CD8-positive, alpha-beta memory T cell (primary cell): ENCODE measurements around the gene SALL4. TPM values are rescaled to one million over a fixed set of nuclear protein-coding genes. Genes with fewer than 3 reads are reported as not detected.
"Not testable (repeated sequence)": the region's sequence is repeated elsewhere in the genome, so short reads cannot be mapped to it uniquely, and the experiment has no call there.

Source experiments
- CTCF ChIA-PET: fragments of 350-600 bp; sonication (Branson Sonifier 250); formaldehyde crosslinking; loops from one replicate; lab custom pipeline; 2021; ENCODE audit warnings: antibody characterized with exemption; lab: Charles Lee
- POLR2A ChIA-PET: fragments of 350-600 bp; sonication (Branson Sonifier 250); formaldehyde crosslinking; loops from one replicate; lab custom pipeline; 2021; ENCODE audit warnings: antibody characterized with exemption; lab: Charles Lee
- DNase-seq, 5 donors: peaks; one replicate each; pipeline versions ENCODE4 v3.0.0 to v3.0.0-alpha.2; 2020 to 2022; ENCODE audit warnings: mixed read lengths in 1 of 5
- H3K27ac ChIP-seq: one replicate; pipeline ENCODE4 v1.7.0; 2013; ENCODE audit warnings: low read depth, mild to moderate bottlenecking, low read length, moderate library complexity
- H3K27me3 ChIP-seq: 2 replicates; pipeline ENCODE4 v1.7.0; 2013; ENCODE audit warnings: low read length, mild to moderate bottlenecking; ENCODE audit not compliant: insufficient read depth, poor library complexity, severe bottlenecking
- H3K36me3 ChIP-seq: 2 replicates; pipeline ENCODE4 v1.7.0; 2013; ENCODE audit warnings: mild to moderate bottlenecking, low read length, moderate library complexity; ENCODE audit not compliant: insufficient read depth
- H3K4me1 ChIP-seq: 2 replicates; pipeline ENCODE4 v1.7.0; 2013; ENCODE audit warnings: mild to moderate bottlenecking, low read length, moderate library complexity; ENCODE audit not compliant: insufficient read depth
- H3K4me3 ChIP-seq: 2 replicates; pipeline ENCODE4 v1.7.0; 2013; ENCODE audit warnings: mild to moderate bottlenecking, low read length
- H3K9me3 ChIP-seq: 2 replicates; pipeline ENCODE4 v1.7.0; 2013; ENCODE audit warnings: mild to moderate bottlenecking, low read length
- H3K27ac Mint-ChIP-seq, 8 donors: one replicate each; pipeline ENCODE4 v1.8.0; 2020 to 2021; ENCODE audit warnings: mixed read lengths in 8 of 8, mild to moderate bottlenecking in 6 of 8, inconsistent platforms in 3 of 8, moderate library complexity in 3 of 8
- H3K27me3 Mint-ChIP-seq, 2 donors: one replicate each; pipeline ENCODE4 v1.8.0; 2020 to 2021; ENCODE audit warnings: mixed read lengths in 2 of 2, mild to moderate bottlenecking in 1 of 2, moderate library complexity in 1 of 2
- H3K36me3 Mint-ChIP-seq, 3 donors: one replicate each; pipeline ENCODE4 v1.8.0; 2020 to 2021; ENCODE audit warnings: mixed read lengths in 3 of 3, inconsistent platforms in 1 of 3, mild to moderate bottlenecking in 1 of 3
- H3K4me1 Mint-ChIP-seq, 3 donors: one replicate each; pipeline ENCODE4 v1.8.0; 2020 to 2021; ENCODE audit warnings: mixed read lengths in 3 of 3, inconsistent platforms in 1 of 3, mild to moderate bottlenecking in 1 of 3
- H3K4me3 Mint-ChIP-seq, 7 donors: one replicate each; pipeline ENCODE4 v1.8.0; 2020 to 2021; ENCODE audit warnings: mixed read lengths in 7 of 7, mild to moderate bottlenecking in 6 of 7, moderate library complexity in 4 of 7, inconsistent platforms in 2 of 7
- H3K9me3 Mint-ChIP-seq, 5 donors: one replicate each; pipeline ENCODE4 v1.8.0; 2020 to 2022; ENCODE audit warnings: mixed read lengths in 5 of 5, mild to moderate bottlenecking in 3 of 5, moderate library complexity in 2 of 5, inconsistent platforms in 1 of 5
- polyA plus RNA-seq: library from polyadenylated mRNA; unstranded; fragments of 300-500 nt; fragmentation: Illumina TruSeq; gene quantifications from one replicate; pipeline ENCODE4 v1.2.3, GENCODE V29; 2021
- total RNA-seq, 2 experiments: library from RNA; stranded (reverse); gene quantifications; one replicate each; pipeline ENCODE4 v1.2.3, GENCODE V29; 2021

SALL4 gene
- total and polyA plus RNA-seq, 3 experiments from 2014 or later = 0.11 TPM; not detected in 2

DNA sequence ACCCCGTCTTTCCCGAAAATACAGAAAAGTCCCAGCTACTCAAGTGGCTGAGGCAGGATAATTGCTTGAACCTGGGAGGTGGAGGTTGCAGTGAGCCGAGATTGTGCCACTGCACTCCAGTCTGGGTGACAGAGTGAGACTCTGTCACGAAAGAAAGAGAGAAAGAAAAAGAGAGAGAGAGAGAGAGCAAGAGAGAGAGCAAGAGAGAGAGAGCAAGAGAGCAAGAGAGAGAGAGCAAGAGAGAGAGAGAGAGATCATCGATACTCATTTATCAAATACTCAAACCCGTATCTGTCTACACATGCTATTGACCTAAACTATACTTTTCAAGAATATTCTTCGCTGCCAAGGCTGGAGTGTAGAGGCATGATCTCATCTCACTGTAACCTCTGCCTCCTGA lies 28.2 kb upstream of the SALL4 start:
- no peaks in the 10 kb centered on the region for H3K9me3 Mint-ChIP-seq
- peaks cover 0 to 2% of the 10 kb centered on the region in 2 donors for H3K27me3 Mint-ChIP-seq
- H3K27ac Mint-ChIP-seq = no peak overlapping the region
- H3K4me1 Mint-ChIP-seq = no peaks in the 10 kb centered on the region
- Histone ChIP-seq H3K36me3 (no peaks in the 10 kb centered on the region), H3K27me3 (no peaks in the 10 kb centered on the region), H3K9me3 (no peaks in the 10 kb centered on the region), H3K4me1 (no peaks in the 10 kb centered on the region), H3K27ac (no peak overlapping the region), H3K4me3 (no peak overlapping the region)
- ChIA-PET POLR2A (no interaction called here), CTCF (no interaction called here)
- H3K36me3 Mint-ChIP-seq = no peaks in the 10 kb centered on the region
- H3K4me3 Mint-ChIP-seq = no peak overlapping the region
- no peak for DNase-seq

DNA sequence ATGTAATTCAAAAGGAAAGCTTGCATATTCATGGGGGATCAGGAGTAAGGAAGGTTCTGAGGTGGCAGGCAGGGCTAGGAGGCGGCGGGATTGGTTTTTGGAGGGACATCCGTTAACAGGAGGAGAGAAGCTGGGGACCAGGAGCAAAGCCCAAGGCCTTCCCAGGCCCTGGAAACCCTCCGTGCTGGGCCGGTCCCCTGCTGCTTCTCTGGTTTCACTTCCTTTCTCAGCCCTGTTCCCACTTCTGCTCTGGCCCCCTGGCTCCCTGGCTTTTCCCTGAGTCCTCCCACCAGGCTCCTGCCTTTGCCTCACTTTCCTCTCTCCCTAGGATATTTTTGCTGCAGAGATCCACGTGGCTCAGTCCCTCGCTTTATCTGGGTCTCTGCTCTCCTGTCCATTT lies 26.4 kb upstream of the SALL4 start:
- Histone ChIP-seq H3K4me1 (no peaks in the 10 kb centered on the region), H3K4me3 (no peak overlapping the region), H3K36me3 (no peaks in the 10 kb centered on the region), H3K9me3 (no peaks in the 10 kb centered on the region), H3K27me3 (no peaks in the 10 kb centered on the region), H3K27ac (no peak overlapping the region)
- Mint-ChIP-seq H3K27ac (no peak overlapping the region), H3K9me3 (no peaks in the 10 kb centered on the region), H3K27me3 (peaks cover 0 to 2% of the 10 kb centered on the region in 2 donors), H3K36me3 (no peaks in the 10 kb centered on the region), H3K4me3 (no peak overlapping the region), H3K4me1 (no peaks in the 10 kb centered on the region)
- ChIA-PET CTCF (no interaction called here), POLR2A (no interaction called here)
- DNase-seq = no peak

DNA sequence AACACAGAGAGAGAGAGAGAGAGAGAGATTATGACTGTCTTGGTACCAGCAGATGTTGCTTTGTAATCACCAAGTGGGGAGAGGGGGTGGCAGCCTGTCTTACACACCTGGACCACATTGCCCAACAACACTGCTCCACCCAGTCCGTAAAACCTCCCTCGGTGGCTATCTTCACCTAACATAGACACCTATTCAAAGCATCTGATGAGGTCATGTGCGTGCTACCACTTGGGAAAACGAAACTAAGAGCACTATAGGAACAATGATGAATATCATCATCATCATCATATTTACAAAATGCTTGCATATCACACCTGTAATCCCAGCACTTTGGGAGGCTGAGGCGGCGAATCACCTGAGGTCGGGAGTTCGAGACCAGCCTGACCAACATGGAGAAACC lies 24.1 kb upstream of the SALL4 start:
- no peak for DNase-seq
- Histone ChIP-seq H3K4me3 (no peak overlapping the region), H3K27ac (no peak overlapping the region), H3K36me3 (no peaks in the 10 kb centered on the region), H3K9me3 (no peaks in the 10 kb centered on the region), H3K27me3 (no peaks in the 10 kb centered on the region), H3K4me1 (no peaks in the 10 kb centered on the region)
- H3K4me1 Mint-ChIP-seq = no peaks in the 10 kb centered on the region
- no peaks in the 10 kb centered on the region for H3K9me3 Mint-ChIP-seq
- ChIA-PET CTCF (no interaction called here), POLR2A (no interaction called here)
- no peak overlapping the region for H3K27ac Mint-ChIP-seq
- H3K4me3 Mint-ChIP-seq = no peak overlapping the region
- H3K36me3 Mint-ChIP-seq = no peaks in the 10 kb centered on the region
- peaks cover 0 to 4% of the 10 kb centered on the region in 2 donors for H3K27me3 Mint-ChIP-seq

DNA sequence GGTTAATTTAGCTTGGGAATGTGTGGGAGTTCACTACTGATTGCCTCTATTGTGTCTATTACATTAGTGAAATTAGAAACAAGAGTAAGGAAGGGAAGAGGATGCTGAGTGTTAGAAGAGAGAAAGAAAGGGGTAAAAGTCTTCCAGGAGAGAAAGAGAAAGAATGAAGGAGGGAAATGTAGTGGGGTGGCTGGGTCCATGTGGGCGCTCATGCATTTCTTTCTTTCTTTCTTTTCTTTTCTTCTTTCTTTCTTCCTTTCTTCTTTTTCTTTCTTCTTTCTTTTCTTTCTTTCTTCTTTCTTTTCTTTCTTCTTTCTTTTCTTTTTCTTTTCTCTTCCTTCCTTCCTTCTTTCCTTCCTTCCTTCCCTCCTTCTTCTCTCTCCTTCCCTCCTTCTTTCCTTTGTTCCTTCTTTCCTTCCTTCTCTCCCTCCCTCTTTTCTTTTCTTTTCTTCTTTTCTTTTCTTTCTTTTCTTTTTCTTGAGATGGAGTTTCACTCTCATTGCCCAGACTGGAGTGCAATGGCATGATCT lies 16.2 kb upstream of the SALL4 start:
- DNase-seq = no peak
- H3K27me3 Mint-ChIP-seq = peaks cover 6 to 15% of the 10 kb centered on the region in 2 donors
- H3K36me3 ChIP-seq = no peaks in the 10 kb centered on the region
- no peaks in the 10 kb centered on the region for H3K9me3 ChIP-seq
- no peak overlapping the region for H3K4me3 ChIP-seq
- no peak overlapping the region for H3K4me3 Mint-ChIP-seq
- no peaks in the 10 kb centered on the region for H3K27me3 ChIP-seq
- no peaks in the 10 kb centered on the region for H3K4me1 Mint-ChIP-seq
- CTCF ChIA-PET = no interaction called here
- H3K36me3 Mint-ChIP-seq = no peaks in the 10 kb centered on the region
- no peaks in the 10 kb centered on the region for H3K9me3 Mint-ChIP-seq
- POLR2A ChIA-PET = no interaction called here
- H3K27ac ChIP-seq = no peak overlapping the region
- H3K27ac Mint-ChIP-seq = peak overlapping the region in 1 of 8 donors; percentile 21
- no peaks in the 10 kb centered on the region for H3K4me1 ChIP-seq

DNA sequence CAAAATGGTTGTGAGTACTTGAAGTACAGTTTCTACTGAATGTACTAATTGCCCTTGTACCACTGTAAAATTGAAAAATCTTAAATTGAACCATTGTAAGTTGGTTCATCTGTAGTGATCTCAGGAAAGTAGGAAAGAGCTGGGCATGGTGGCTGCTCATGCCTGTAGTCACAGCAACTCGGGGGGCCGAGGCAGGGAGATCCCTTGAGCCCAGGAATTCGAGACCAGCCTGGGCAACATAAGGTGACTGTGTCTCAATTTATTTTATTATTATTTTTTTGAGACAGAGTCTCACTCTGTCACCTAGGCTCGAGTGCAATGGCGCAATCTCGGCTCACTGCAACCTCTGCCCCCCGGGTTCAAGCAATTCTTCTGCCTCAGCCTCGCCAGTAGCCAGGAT lies 14.5 kb upstream of the SALL4 start:
- H3K9me3 Mint-ChIP-seq, H3K27me3 ChIP-seq, H3K36me3 ChIP-seq, H3K4me3 Mint-ChIP-seq, H3K4me1 ChIP-seq, H3K4me3 ChIP-seq, H3K27ac Mint-ChIP-seq, H3K27ac ChIP-seq, H3K36me3 Mint-ChIP-seq, H3K4me1 Mint-ChIP-seq, H3K9me3 ChIP-seq, CTCF ChIA-PET, DNase-seq, POLR2A ChIA-PET: not testable (repeated sequence)
- H3K27me3 Mint-ChIP-seq = peaks cover 4 to 20% of the 10 kb centered on the region in 2 donors

DNA sequence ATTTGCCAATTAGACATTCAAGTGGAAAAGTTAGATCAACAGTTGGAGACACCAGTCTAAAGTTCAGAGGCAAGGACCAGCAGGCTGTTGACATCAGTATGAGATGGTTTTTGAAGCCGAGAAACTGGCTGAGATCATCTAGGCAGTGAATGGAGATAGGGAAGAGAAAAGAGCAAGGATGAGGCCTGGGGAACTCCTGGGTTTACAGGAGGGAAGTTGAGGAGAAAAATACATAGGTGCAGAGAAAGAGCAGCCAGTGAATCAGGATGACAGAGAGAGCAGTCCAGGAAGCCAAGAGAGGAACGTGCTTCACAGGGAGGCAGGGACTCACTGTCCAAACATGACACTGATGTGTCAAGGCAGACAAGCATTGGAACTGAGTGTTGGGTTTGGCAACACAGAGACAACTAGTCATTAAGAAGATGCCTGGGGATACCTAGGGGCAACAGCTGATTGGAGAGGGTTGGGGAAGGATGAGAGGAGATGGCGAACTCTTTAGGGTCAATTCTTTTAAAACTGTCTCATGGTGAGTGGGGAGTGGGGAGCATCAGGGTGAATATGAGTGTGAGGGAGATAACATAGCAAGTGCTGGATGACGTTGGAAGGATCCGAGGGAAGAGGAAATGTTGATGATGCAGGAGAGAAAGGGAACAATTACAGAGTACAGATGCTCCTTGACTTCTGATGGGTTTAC lies 13.2 kb upstream of the SALL4 start:
- Histone ChIP-seq H3K27ac (no peak overlapping the region), H3K4me1 (no peaks in the 10 kb centered on the region), H3K36me3 (no peaks in the 10 kb centered on the region), H3K27me3 (no peaks in the 10 kb centered on the region), H3K4me3 (no peak overlapping the region), H3K9me3 (no peaks in the 10 kb centered on the region)
- no peak for DNase-seq
- POLR2A ChIA-PET = no interaction called here
- H3K27me3 Mint-ChIP-seq = peaks cover 4 to 17% of the 10 kb centered on the region in 2 donors
- H3K9me3 Mint-ChIP-seq = no peaks in the 10 kb centered on the region
- H3K27ac Mint-ChIP-seq = peak overlapping the region in 1 of 8 donors; percentile 2
- no peak overlapping the region for H3K4me3 Mint-ChIP-seq
- no peaks in the 10 kb centered on the region for H3K4me1 Mint-ChIP-seq
- CTCF ChIA-PET = no interaction called here
- H3K36me3 Mint-ChIP-seq = no peaks in the 10 kb centered on the region

DNA sequence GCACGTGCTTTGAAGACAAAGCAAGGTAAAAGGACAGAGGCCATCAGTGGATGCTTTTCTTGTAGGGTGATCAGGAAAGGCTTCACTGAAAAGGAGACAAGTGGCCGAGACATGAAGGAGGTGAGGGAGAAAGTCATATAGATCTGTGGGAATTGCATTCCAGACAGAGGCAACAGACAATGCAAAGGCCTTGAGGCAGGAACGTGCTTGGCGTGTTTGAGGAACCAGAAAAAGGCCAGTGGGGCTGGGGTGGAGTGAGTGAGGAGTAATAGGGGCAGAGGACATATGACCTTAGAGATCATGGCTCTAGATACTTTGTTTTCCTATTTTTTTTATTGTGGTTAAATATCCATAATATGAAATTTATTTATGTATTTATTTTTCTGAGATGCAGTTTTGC lies 10.5 kb upstream of the SALL4 start:
- CTCF ChIA-PET = no interaction called here
- no peaks in the 10 kb centered on the region for H3K36me3 ChIP-seq
- Mint-ChIP-seq H3K27me3 (peaks cover 0 to 12% of the 10 kb centered on the region in 2 donors), H3K4me1 (no peaks in the 10 kb centered on the region), H3K9me3 (no peaks in the 10 kb centered on the region), H3K4me3 (no peak overlapping the region), H3K36me3 (no peaks in the 10 kb centered on the region), H3K27ac (no peak overlapping the region)
- POLR2A ChIA-PET = no interaction called here
- no peaks in the 10 kb centered on the region for H3K4me1 ChIP-seq
- no peaks in the 10 kb centered on the region for H3K9me3 ChIP-seq
- no peak overlapping the region for H3K27ac ChIP-seq
- no peak overlapping the region for H3K4me3 ChIP-seq
- no peaks in the 10 kb centered on the region for H3K27me3 ChIP-seq
- no peak for DNase-seq

DNA sequence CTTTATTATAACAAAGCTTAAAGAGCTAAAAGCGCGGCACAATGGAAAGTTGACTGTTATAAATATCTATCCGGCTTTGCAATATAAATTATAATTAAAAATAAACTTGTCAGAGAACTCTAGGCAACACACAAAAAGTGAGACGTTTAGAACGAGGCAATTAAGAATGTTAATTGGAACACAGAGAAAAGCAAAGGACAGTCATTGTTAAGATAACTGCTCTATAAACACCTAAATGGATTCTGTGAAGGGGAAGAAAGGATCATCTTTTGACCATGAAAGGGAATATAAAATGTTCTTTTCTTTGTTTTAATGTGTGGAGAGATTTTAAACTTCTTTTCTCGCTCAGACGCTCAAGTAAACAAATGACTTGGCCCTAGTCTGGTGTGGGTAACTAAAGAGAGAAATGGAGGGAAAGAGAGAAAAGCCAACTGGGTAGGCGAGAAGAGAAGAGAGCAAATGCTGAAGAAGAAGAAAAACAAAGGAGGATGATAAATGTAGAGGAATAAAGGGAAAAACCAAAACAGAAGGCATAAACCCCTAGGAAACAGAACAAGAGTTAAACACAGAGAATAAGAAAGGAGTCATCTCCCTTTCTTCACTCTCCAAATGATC lies 9.3 kb upstream of the SALL4 start:
- Mint-ChIP-seq H3K27ac (no peak overlapping the region), H3K4me1 (no peaks in the 10 kb centered on the region), H3K36me3 (no peaks in the 10 kb centered on the region), H3K9me3 (no peaks in the 10 kb centered on the region), H3K27me3 (peaks cover 4 to 15% of the 10 kb centered on the region in 2 donors), H3K4me3 (no peak overlapping the region)
- Histone ChIP-seq H3K27me3 (no peaks in the 10 kb centered on the region), H3K36me3 (no peaks in the 10 kb centered on the region), H3K27ac (no peak overlapping the region), H3K4me3 (no peak overlapping the region), H3K4me1 (no peaks in the 10 kb centered on the region), H3K9me3 (no peaks in the 10 kb centered on the region)
- POLR2A ChIA-PET = no interaction called here
- CTCF ChIA-PET = no interaction called here
- no peak for DNase-seq
